ENCODE measurements around the gene MED26. TPM values are rescaled to one million over a fixed set of nuclear protein-coding genes. Genes with fewer than 3 reads are reported as not detected.

The MED26 gene
- total RNA-seq, 1 experiment from 2014 or later: 11.4 TPM

DNA sequence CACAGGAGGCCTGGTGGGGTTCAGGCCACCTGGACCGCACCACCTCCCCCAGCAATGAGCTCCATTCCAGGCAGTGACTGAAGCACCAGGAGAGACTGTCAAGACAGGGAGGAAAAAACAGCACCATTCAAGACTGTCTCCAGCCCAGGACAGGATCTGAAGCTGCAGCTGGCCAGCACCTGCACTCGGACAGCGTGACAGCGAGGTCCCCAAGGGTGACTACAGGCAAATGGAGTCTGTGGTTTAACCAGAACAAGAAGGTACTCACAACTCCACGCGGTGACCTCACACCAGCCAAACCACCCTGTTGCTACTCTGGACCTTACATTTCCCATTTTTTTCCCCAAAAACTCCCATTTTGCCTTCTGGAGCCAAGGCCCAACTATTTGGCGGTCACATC lies 9.8 kb downstream of the MED26 start:
- Histone ChIP-seq H3K27ac (ENCODE audit: insufficient read length, low read depth, low read length) (no peak overlapping the region), H3K79me1 (ENCODE audit: insufficient read depth, low read depth, low read length, poor library complexity, severe bottlenecking) (peaks cover 18% of the 10 kb centered on the region), H2BK15ac (ENCODE audit: low read depth, low read length) (no peak overlapping the region), H3T11ph (ENCODE audit: low read length) (no peak overlapping the region), H3K23ac (ENCODE audit: insufficient read length, low read depth, low read length) (no peak overlapping the region), H2BK12ac (ENCODE audit: insufficient read length, low read depth, low read length) (no peak overlapping the region), H2AFZ (ENCODE audit: low read length) (no peak overlapping the region), H3K79me2 (ENCODE audit: insufficient read depth, low read length) (peaks cover 72% of the 10 kb centered on the region; the same call in 1 of the 2 replicates), H3K9me3 (ENCODE audit: control insufficient read depth, low read depth, low read length) (no peaks in the 10 kb centered on the region), H2BK120ac (ENCODE audit: low read depth, low read length, poor library complexity, severe bottlenecking) (no peak overlapping the region), H3K27me3 (ENCODE audit: insufficient read depth, low read length) (no peaks in the 10 kb centered on the region), H4K20me1 (ENCODE audit: control insufficient read depth, insufficient read depth, insufficient read length) (no peaks in the 10 kb centered on the region), H4K8ac (replicated peaks; ENCODE audit: insufficient read length, low read depth, low read length) (no peak overlapping the region), H2BK20ac (ENCODE audit: low read depth, low read length, poor library complexity, severe bottlenecking) (no peak overlapping the region), H4K91ac (ENCODE audit: insufficient read length, low read depth, low read length) (no peak overlapping the region), H3K14ac (ENCODE audit: insufficient read depth, low read length) (no peak overlapping the region), H3K9ac (ENCODE audit: extremely low read depth, insufficient read length, low read length) (no peak overlapping the region), H3K23me2 (ENCODE audit: insufficient read length, low read depth, low read length, poor library complexity, severe bottlenecking) (no peaks in the 10 kb centered on the region), H3K4ac (ENCODE audit: low read depth, low read length) (no peak overlapping the region), H3K18ac (ENCODE audit: insufficient read length, low read depth, low read length) (no peak overlapping the region), H2BK5ac (ENCODE audit: insufficient read length, low read length) (no peak overlapping the region), H2AK5ac (ENCODE audit: insufficient read length, low read length) (no peak overlapping the region), H4K5ac (ENCODE audit: insufficient read length, low read depth, low read length) (no peak overlapping the region), H3K4me1 (ENCODE audit: insufficient read depth, low read length) (peaks cover 3% of the 10 kb centered on the region; the same call in 1 of the 2 replicates), H3K56ac (ENCODE audit: insufficient read length, low read depth, low read length) (no peak overlapping the region), H3K4me2 (ENCODE audit: insufficient read depth, insufficient read length, low read length) (no peak overlapping the region)
- WGBS (ENCODE audit: extremely low coverage, insufficient read length, low lambda C conversion rate): no CpG with 5 or more reads among the region's 7 CpGs
- TF ChIP-seq, protein P1, sequence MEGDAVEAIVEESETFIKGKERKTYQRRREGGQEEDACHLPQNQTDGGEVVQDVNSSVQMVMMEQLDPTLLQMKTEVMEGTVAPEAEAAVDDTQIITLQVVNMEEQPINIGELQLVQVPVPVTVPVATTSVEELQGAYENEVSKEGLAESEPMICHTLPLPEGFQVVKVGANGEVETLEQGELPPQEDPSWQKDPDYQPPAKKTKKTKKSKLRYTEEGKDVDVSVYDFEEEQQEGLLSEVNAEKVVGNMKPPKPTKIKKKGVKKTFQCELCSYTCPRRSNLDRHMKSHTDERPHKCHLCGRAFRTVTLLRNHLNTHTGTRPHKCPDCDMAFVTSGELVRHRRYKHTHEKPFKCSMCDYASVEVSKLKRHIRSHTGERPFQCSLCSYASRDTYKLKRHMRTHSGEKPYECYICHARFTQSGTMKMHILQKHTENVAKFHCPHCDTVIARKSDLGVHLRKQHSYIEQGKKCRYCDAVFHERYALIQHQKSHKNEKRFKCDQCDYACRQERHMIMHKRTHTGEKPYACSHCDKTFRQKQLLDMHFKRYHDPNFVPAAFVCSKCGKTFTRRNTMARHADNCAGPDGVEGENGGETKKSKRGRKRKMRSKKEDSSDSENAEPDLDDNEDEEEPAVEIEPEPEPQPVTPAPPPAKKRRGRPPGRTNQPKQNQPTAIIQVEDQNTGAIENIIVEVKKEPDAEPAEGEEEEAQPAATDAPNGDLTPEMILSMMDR (conservative IDR thresholded peaks at IDR 0.05): no peak
- Mint-ChIP-seq H3K4me1 (peaks cover 26 to 36% of the 10 kb centered on the region in 2 experiments), H3K27me3 (ENCODE audit: low read depth) (no peaks in the 10 kb centered on the region; the same call in 1 of the 2 replicates), H3K27ac (peak overlapping the region; percentile 48 to 69 (median 64); a peak in 2 of 7 replicates), H3K4me3 (peak overlapping the region in 1 of 2 experiments; percentile 21; a peak in 1 of 5 replicates), H3K36me3 (ENCODE audit: insufficient read depth in 1 of 3, low read depth in 3 of 3) (peaks cover 0 to 2% (median 0%) of the 10 kb centered on the region in 3 experiments; a peak in 2 of 7 replicates), H3K9me3 (no peaks in the 10 kb centered on the region)
- DNase-seq: no peak
